Measurements from ENCODE around the gene TTLL10. TPM values are rescaled to one million over a fixed set of nuclear protein-coding genes. Genes with fewer than 3 reads are reported as not detected.

TTLL10 gene
- total and polyA plus RNA-seq, 10 donors: 0.02 to 0.34 (median 0.10) TPM; not detected in 6

- Histone ChIP-seq H3K27me3 (replicated peaks in 1 of 7) (peaks cover 0 to 80% (median 46%) of the 10 kb centered on the region in 7 donors), H3K4me3 (no peak overlapping the region), H3K36me3 (no peaks in the 10 kb centered on the region), H3K9me3 (no peaks in the 10 kb centered on the region), H3K27ac (no peak overlapping the region), H3K4me1 (peaks cover 0 to 21% (median 0%) of the 10 kb centered on the region in 6 donors)
- 78 to 85% (median 82%) methylated on average over 21 to 26 of the region's 26 CpGs for WGBS, 5 donors
- intact Hi-C loops (cut with DNase I; ENCODE audit: low total_unique reads): no loop called here
- no peak for DNase-seq
- TF ChIP-seq, protein P1, sequence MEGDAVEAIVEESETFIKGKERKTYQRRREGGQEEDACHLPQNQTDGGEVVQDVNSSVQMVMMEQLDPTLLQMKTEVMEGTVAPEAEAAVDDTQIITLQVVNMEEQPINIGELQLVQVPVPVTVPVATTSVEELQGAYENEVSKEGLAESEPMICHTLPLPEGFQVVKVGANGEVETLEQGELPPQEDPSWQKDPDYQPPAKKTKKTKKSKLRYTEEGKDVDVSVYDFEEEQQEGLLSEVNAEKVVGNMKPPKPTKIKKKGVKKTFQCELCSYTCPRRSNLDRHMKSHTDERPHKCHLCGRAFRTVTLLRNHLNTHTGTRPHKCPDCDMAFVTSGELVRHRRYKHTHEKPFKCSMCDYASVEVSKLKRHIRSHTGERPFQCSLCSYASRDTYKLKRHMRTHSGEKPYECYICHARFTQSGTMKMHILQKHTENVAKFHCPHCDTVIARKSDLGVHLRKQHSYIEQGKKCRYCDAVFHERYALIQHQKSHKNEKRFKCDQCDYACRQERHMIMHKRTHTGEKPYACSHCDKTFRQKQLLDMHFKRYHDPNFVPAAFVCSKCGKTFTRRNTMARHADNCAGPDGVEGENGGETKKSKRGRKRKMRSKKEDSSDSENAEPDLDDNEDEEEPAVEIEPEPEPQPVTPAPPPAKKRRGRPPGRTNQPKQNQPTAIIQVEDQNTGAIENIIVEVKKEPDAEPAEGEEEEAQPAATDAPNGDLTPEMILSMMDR (IDR thresholded peaks at IDR 0.05 in 8 of 11, conservative IDR thresholded peaks at IDR 0.05 in 3 of 11): no peak
- TF ChIP-seq POLR2A (IDR thresholded peaks at IDR 0.05) (no peak), POLR2AphosphoS5 (IDR thresholded peaks at IDR 0.05) (no peak)
Measured at GRCh38 chr1:1164361-1164700, 9.3 kb upstream of the TTLL10 start.

GRCh38 chr1:1164701-1165451 lies 8.8 kb upstream of the TTLL10 start:
- intact Hi-C loops (cut with DNase I; ENCODE audit: low total_unique reads): no loop called here
- H3K9me3 ChIP-seq: no peaks in the 10 kb centered on the region
- peaks cover 0 to 26% (median under 1%) of the 10 kb centered on the region in 6 donors for H3K4me1 ChIP-seq
- 76 to 91% (median 78%) methylated on average over 24 to 48 of the region's 48 CpGs for WGBS, 5 donors
- H3K4me3 ChIP-seq: no peak overlapping the region
- no peak overlapping the region for H3K27ac ChIP-seq
- no peaks in the 10 kb centered on the region for H3K36me3 ChIP-seq
- no peak for DNase-seq
- no peak for TF ChIP-seq POLR2A (IDR thresholded peaks at IDR 0.05)
- no peak for TF ChIP-seq POLR2AphosphoS5 (IDR thresholded peaks at IDR 0.05)
- TF ChIP-seq, protein P1 (IDR thresholded peaks at IDR 0.05 in 8 of 11, conservative IDR thresholded peaks at IDR 0.05 in 3 of 11): no peak
- H3K27me3 ChIP-seq (replicated peaks in 1 of 7): peaks cover 0 to 85% (median 51%) of the 10 kb centered on the region in 7 donors

DNA sequence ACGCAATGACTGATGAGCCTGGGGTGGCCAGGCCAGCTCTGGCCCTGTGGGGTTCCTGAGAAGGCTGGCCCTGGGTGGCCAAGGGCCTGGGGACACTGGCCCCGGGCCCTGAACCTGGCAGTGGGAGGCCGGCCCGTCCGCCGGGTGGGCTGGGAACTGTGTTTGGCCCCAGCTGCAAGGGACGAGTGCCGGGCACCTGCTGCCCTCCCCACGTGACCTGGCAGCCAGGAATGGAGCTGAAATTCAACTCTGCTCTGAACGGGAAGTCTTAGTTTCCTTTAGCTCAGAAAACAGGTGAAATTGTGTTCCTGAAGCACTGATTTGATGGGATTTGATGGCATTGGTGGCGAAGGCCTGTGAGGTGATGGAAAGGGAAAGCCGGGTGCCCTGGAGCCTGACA lies 8.2 kb upstream of the TTLL10 start:
- Histone ChIP-seq H3K4me1 (peaks cover 0 to 32% (median 4%) of the 10 kb centered on the region in 6 donors), H3K27me3 (replicated peaks in 1 of 7) (peaks cover 0 to 91% (median 57%) of the 10 kb centered on the region in 7 donors), H3K36me3 (no peaks in the 10 kb centered on the region), H3K9me3 (no peaks in the 10 kb centered on the region), H3K4me3 (no peak overlapping the region), H3K27ac (no peak overlapping the region)
- WGBS, 5 donors: 78 to 90% (median 83%) methylated on average over 12 of the region's 12 CpGs
- no peak for DNase-seq
- no peak for TF ChIP-seq POLR2AphosphoS5 (IDR thresholded peaks at IDR 0.05)
- TF ChIP-seq, protein P1 (IDR thresholded peaks at IDR 0.05 in 8 of 11, conservative IDR thresholded peaks at IDR 0.05 in 3 of 11): no peak
- TF ChIP-seq POLR2A (IDR thresholded peaks at IDR 0.05): no peak
- intact Hi-C loops (cut with DNase I; ENCODE audit: low total_unique reads): no loop called here

DNA sequence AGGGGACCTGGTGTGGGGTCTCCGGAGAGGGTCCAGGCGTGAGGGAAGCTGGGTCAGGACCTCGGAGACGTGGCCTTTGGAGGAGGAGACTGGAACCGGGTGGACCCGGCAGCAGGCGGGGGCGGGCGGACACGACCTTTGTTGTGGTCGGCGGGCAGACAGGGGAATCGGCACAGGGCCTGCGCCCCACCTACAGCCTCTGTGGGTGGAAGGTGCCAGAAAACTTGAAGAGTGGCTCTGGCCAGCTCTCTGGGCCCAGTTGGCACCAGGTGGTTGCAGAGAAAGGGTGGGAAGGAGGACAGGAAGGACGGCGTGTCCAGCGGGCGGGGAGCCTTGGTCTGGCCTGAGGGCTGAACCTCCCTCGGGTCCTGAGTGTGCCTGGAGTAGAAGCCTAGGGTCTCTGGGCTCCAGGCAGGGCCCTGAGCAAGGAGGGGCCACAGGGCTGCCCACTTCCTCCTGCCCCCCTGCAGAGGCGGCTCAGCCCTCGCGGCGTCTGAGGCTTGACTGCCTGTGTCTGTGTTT lies 7.7 kb upstream of the TTLL10 start:
- TF ChIP-seq, protein P1 (IDR thresholded peaks at IDR 0.05 in 8 of 11, conservative IDR thresholded peaks at IDR 0.05 in 3 of 11): no peak
- TF ChIP-seq POLR2A (IDR thresholded peaks at IDR 0.05) (no peak), POLR2AphosphoS5 (IDR thresholded peaks at IDR 0.05) (no peak)
- 60 to 74% (median 62%) methylated on average over 19 to 23 of the region's 23 CpGs for WGBS, 5 donors
- H3K9me3 ChIP-seq: no peaks in the 10 kb centered on the region
- no peak overlapping the region for H3K4me3 ChIP-seq
- no peaks in the 10 kb centered on the region for H3K36me3 ChIP-seq
- DNase-seq: no peak
- no peak overlapping the region for H3K27ac ChIP-seq
- peaks cover 0 to 96% (median 62%) of the 10 kb centered on the region in 7 donors for H3K27me3 ChIP-seq (replicated peaks in 1 of 7)
- H3K4me1 ChIP-seq: peaks cover 0 to 37% (median 9%) of the 10 kb centered on the region in 6 donors
- intact Hi-C loops (cut with DNase I; ENCODE audit: low total_unique reads): no loop called here

Data from spleen (tissue), 11 donors.